ENCODE data around the gene AXDND1.

AXDND1 gene

DNA sequence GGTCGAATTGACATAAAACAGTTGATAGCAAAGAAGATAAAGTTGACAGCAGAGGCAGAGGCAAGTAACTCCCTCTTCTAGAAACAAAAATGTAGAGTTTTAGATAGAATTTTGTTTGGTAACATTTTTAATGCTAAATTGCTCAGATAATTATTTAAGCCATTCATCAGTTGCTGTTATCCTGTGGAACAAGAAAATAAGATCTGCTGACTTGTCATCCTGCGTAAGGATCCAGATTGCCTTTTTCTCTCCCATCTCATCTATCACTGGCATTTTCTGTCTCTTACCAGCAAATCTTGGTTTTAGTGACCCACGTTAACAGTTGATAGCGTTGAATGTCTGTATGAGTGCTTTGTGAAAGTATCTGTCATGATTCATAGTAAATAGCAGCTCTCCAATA is 42.3 kb upstream of the AXDND1 start:
- no peak overlapping the region for H2AFZ ChIP-seq (ENCODE audit: low read depth, low read length)
- no peak overlapping the region for H2BK15ac ChIP-seq (ENCODE audit: low read depth, poor library complexity, severe bottlenecking)
- H3K4ac ChIP-seq (ENCODE audit: low read depth in 1 of 2, low read length in 2 of 2) = no peak overlapping the region
- DNase-seq = no peak
- no peaks in the 10 kb centered on the region for H3K9me3 ChIP-seq (ENCODE audit: control insufficient read depth, low read length)
- H4K91ac ChIP-seq (ENCODE audit: low read length) = no peak overlapping the region
- H2BK120ac ChIP-seq (ENCODE audit: low read depth, low read length) = no peak overlapping the region
- no peak overlapping the region for H3K4me3 ChIP-seq (ENCODE audit: insufficient read depth in 1 of 2, low read depth in 1 of 2, low read length in 2 of 2)
- no peak overlapping the region for H2BK5ac ChIP-seq (ENCODE audit: low read depth, low read length, poor library complexity, severe bottlenecking)
- H3K27ac ChIP-seq (ENCODE audit: low read length, poor library complexity, severe bottlenecking) = no peak overlapping the region
- no peak overlapping the region for H4K8ac ChIP-seq (ENCODE audit: low read length)
- H3K4me2 ChIP-seq (ENCODE audit: low read length, poor library complexity, severe bottlenecking) = no peak overlapping the region
- no peak overlapping the region for H3K18ac ChIP-seq (ENCODE audit: low read depth in 1 of 2, low read length in 2 of 2)
- peaks cover 14% of the 10 kb centered on the region for H3K79me1 ChIP-seq (replicated peaks; ENCODE audit: low read length, poor library complexity, severe bottlenecking)
- no peak overlapping the region for H2AK5ac ChIP-seq (ENCODE audit: low read length, severe bottlenecking)
- no peak overlapping the region for H3K14ac ChIP-seq (ENCODE audit: low read length in 2 of 2)
- H3K9ac ChIP-seq (ENCODE audit: low read length) = peak overlapping the region; percentile 69
- 92% methylated on average over 2 of the region's 4 CpGs for WGBS
- no peaks in the 10 kb centered on the region for H3K27me3 ChIP-seq (ENCODE audit: control insufficient read depth in 1 of 2, insufficient read depth in 1 of 2, low read length in 2 of 2)
- H3K23ac ChIP-seq (ENCODE audit: low read length in 2 of 2) = no peak overlapping the region
- peaks cover 10 to 83% of the 10 kb centered on the region in 2 experiments for H3K36me3 ChIP-seq (ENCODE audit: control insufficient read depth in 1 of 2, insufficient read depth in 2 of 2, low read depth in 1 of 2, low read length in 2 of 2)
- no peak overlapping the region for H2BK12ac ChIP-seq (ENCODE audit: low read length in 2 of 2)
- H3K4me1 ChIP-seq (ENCODE audit: control insufficient read depth, insufficient read depth, low read depth, low read length) = no peaks in the 10 kb centered on the region

GRCh38 chr1:179325836-179326235 is 39.9 kb upstream of the AXDND1 start:
- Histone ChIP-seq H3K4me2 (ENCODE audit: low read length, poor library complexity, severe bottlenecking) (no peak overlapping the region), H2BK12ac (ENCODE audit: low read length in 2 of 2) (no peak overlapping the region), H2BK15ac (ENCODE audit: low read depth, poor library complexity, severe bottlenecking) (no peak overlapping the region), H3K27ac (ENCODE audit: low read length, poor library complexity, severe bottlenecking) (no peak overlapping the region), H3K36me3 (ENCODE audit: control insufficient read depth in 1 of 2, insufficient read depth in 2 of 2, low read depth in 1 of 2, low read length in 2 of 2) (peaks cover 11 to 83% of the 10 kb centered on the region in 2 experiments), H2AK5ac (ENCODE audit: low read length, severe bottlenecking) (no peak overlapping the region), H3K23ac (ENCODE audit: low read length in 2 of 2) (no peak overlapping the region), H3K27me3 (ENCODE audit: control insufficient read depth in 1 of 2, insufficient read depth in 1 of 2, low read length in 2 of 2) (no peaks in the 10 kb centered on the region), H2AFZ (ENCODE audit: low read depth, low read length) (no peak overlapping the region), H3K9me3 (ENCODE audit: control insufficient read depth, low read length) (no peaks in the 10 kb centered on the region), H3K14ac (ENCODE audit: low read length in 2 of 2) (no peak overlapping the region), H3K4me3 (ENCODE audit: insufficient read depth in 1 of 2, low read depth in 1 of 2, low read length in 2 of 2) (no peak overlapping the region), H3K18ac (ENCODE audit: low read depth in 1 of 2, low read length in 2 of 2) (no peak overlapping the region), H3K4ac (ENCODE audit: low read depth in 1 of 2, low read length in 2 of 2) (no peak overlapping the region), H4K8ac (ENCODE audit: low read length) (no peak overlapping the region), H3K79me1 (replicated peaks; ENCODE audit: low read length, poor library complexity, severe bottlenecking) (peaks cover 23% of the 10 kb centered on the region), H3K4me1 (ENCODE audit: control insufficient read depth, insufficient read depth, low read depth, low read length) (no peaks in the 10 kb centered on the region), H2BK120ac (ENCODE audit: low read depth, low read length) (no peak overlapping the region), H2BK5ac (ENCODE audit: low read depth, low read length, poor library complexity, severe bottlenecking) (no peak overlapping the region), H3K9ac (ENCODE audit: low read length) (no peak overlapping the region), H4K91ac (ENCODE audit: low read length) (no peak overlapping the region)
- WGBS = 68% methylated on average over 2 of the region's 2 CpGs
- DNase-seq = no peak

DNA sequence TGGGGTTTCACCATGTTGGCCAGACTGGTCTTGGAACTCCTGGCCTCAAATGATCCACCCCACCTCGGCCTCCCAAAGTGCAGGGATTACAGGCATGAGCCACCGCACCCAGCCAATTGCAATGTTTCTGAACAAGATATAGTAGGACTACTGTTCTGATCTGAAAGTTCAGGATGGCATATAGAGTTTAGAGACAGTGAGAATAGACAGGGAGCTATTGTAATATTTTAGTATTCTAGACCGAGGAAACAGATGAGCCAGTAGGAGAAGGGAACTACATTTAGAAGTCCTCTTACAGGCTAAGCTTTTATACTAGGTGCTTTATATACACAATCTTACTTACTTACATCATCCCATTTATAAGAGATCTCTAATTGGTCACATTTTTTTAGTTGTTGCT is 39.0 kb upstream of the AXDND1 start:
- Histone ChIP-seq H2AFZ (ENCODE audit: low read depth, low read length) (no peak overlapping the region), H2BK120ac (ENCODE audit: low read depth, low read length) (no peak overlapping the region), H3K18ac (ENCODE audit: low read depth in 1 of 2, low read length in 2 of 2) (no peak overlapping the region), H3K23ac (ENCODE audit: low read length in 2 of 2) (no peak overlapping the region), H4K91ac (ENCODE audit: low read length) (no peak overlapping the region), H3K14ac (ENCODE audit: low read length in 2 of 2) (no peak overlapping the region), H3K27ac (ENCODE audit: low read length, poor library complexity, severe bottlenecking) (no peak overlapping the region), H2BK12ac (ENCODE audit: low read length in 2 of 2) (no peak overlapping the region), H3K36me3 (ENCODE audit: control insufficient read depth in 1 of 2, insufficient read depth in 2 of 2, low read depth in 1 of 2, low read length in 2 of 2) (peaks cover 9 to 83% of the 10 kb centered on the region in 2 experiments), H2BK5ac (ENCODE audit: low read depth, low read length, poor library complexity, severe bottlenecking) (no peak overlapping the region), H3K9me3 (ENCODE audit: control insufficient read depth, low read length) (no peaks in the 10 kb centered on the region), H3K4me3 (ENCODE audit: insufficient read depth in 1 of 2, low read depth in 1 of 2, low read length in 2 of 2) (no peak overlapping the region), H3K79me1 (replicated peaks; ENCODE audit: low read length, poor library complexity, severe bottlenecking) (peaks cover 21% of the 10 kb centered on the region), H4K8ac (ENCODE audit: low read length) (no peak overlapping the region), H3K9ac (ENCODE audit: low read length) (no peak overlapping the region), H3K4me1 (ENCODE audit: control insufficient read depth, insufficient read depth, low read depth, low read length) (no peaks in the 10 kb centered on the region), H3K4ac (ENCODE audit: low read depth in 1 of 2, low read length in 2 of 2) (no peak overlapping the region), H2AK5ac (ENCODE audit: low read length, severe bottlenecking) (no peak overlapping the region), H3K4me2 (ENCODE audit: low read length, poor library complexity, severe bottlenecking) (no peak overlapping the region), H3K27me3 (ENCODE audit: control insufficient read depth in 1 of 2, insufficient read depth in 1 of 2, low read length in 2 of 2) (no peaks in the 10 kb centered on the region), H2BK15ac (ENCODE audit: low read depth, poor library complexity, severe bottlenecking) (no peak overlapping the region)
- DNase-seq = no peak
- 100% methylated on average over 2 of the region's 3 CpGs for WGBS

GRCh38 chr1:179327196-179327595 is 38.6 kb upstream of the AXDND1 start:
- Histone ChIP-seq H2AFZ (ENCODE audit: low read depth, low read length) (no peak overlapping the region), H3K79me1 (replicated peaks; ENCODE audit: low read length, poor library complexity, severe bottlenecking) (peaks cover 21% of the 10 kb centered on the region), H3K27me3 (ENCODE audit: control insufficient read depth in 1 of 2, insufficient read depth in 1 of 2, low read length in 2 of 2) (no peaks in the 10 kb centered on the region), H3K4ac (ENCODE audit: low read depth in 1 of 2, low read length in 2 of 2) (no peak overlapping the region), H2BK120ac (ENCODE audit: low read depth, low read length) (no peak overlapping the region), H3K36me3 (ENCODE audit: control insufficient read depth in 1 of 2, insufficient read depth in 2 of 2, low read depth in 1 of 2, low read length in 2 of 2) (peaks cover 9 to 83% of the 10 kb centered on the region in 2 experiments), H3K4me3 (ENCODE audit: insufficient read depth in 1 of 2, low read depth in 1 of 2, low read length in 2 of 2) (no peak overlapping the region), H3K27ac (ENCODE audit: low read length, poor library complexity, severe bottlenecking) (no peak overlapping the region), H2BK5ac (ENCODE audit: low read depth, low read length, poor library complexity, severe bottlenecking) (no peak overlapping the region), H4K8ac (ENCODE audit: low read length) (no peak overlapping the region), H2AK5ac (ENCODE audit: low read length, severe bottlenecking) (no peak overlapping the region), H3K23ac (ENCODE audit: low read length in 2 of 2) (no peak overlapping the region), H3K4me1 (ENCODE audit: control insufficient read depth, insufficient read depth, low read depth, low read length) (no peaks in the 10 kb centered on the region), H3K14ac (ENCODE audit: low read length in 2 of 2) (no peak overlapping the region), H3K9me3 (ENCODE audit: control insufficient read depth, low read length) (no peaks in the 10 kb centered on the region), H3K4me2 (ENCODE audit: low read length, poor library complexity, severe bottlenecking) (no peak overlapping the region), H2BK12ac (ENCODE audit: low read length in 2 of 2) (no peak overlapping the region), H3K9ac (ENCODE audit: low read length) (no peak overlapping the region), H3K18ac (ENCODE audit: low read depth in 1 of 2, low read length in 2 of 2) (no peak overlapping the region), H2BK15ac (ENCODE audit: low read depth, poor library complexity, severe bottlenecking) (no peak overlapping the region), H4K91ac (ENCODE audit: low read length) (no peak overlapping the region)
- no peak for DNase-seq
- 98% methylated on average over 5 of the region's 7 CpGs for WGBS

Data from mesenchymal stem cell (in vitro differentiated cells and primary cell).